ENCODE results near the gene SLC4A2. TPM values are rescaled to one million over a fixed set of nuclear protein-coding genes. Genes with fewer than 3 reads are reported as not detected.

SLC4A2 gene
- total RNA-seq, 2 donors from 2014 or later = 50.1 to 147 TPM

DNA sequence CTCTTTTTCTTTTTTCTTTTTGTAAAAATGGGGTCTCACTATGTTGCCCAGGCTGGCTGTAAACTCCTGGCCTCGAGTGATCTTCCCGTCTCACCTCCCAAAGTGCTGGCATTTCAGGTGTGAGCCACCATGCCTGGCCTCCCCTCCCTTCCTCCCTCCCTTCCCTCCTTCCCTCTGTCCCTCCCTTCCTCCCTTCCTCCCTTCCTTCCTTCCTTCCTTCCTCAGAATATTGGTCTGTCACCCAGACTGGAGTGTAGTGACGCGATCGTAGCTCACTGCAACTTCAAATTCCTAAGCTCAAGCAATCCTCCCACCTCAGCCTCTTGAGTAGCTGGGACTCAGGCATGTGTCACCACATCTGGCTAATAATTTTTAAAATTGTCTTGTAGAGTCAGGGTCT is 35.3 kb downstream of the SLC4A2 start:
- Histone ChIP-seq H3K9me3 (no peaks in the 10 kb centered on the region), H3K4me3 (no peak overlapping the region), H3K27ac (no peak overlapping the region), H3K27me3 (no peaks in the 10 kb centered on the region), H3K36me3 (replicated peaks in 1 of 2; ENCODE audit: insufficient read depth in 1 of 2, low read depth in 2 of 2) (no peaks in the 10 kb centered on the region), H3K4me1 (peaks cover 21% of the 10 kb centered on the region)
- DNase-seq (no peak), ATAC-seq (no peak)
- WGBS, 2 donors = 87 to 89% methylated on average over 5 of the region's 5 CpGs
- intact Hi-C loops (cut with DNase I) = no loop called here
- no peak for TF ChIP-seq POLR2A (IDR thresholded peaks at IDR 0.05)
- TF ChIP-seq, protein P1, sequence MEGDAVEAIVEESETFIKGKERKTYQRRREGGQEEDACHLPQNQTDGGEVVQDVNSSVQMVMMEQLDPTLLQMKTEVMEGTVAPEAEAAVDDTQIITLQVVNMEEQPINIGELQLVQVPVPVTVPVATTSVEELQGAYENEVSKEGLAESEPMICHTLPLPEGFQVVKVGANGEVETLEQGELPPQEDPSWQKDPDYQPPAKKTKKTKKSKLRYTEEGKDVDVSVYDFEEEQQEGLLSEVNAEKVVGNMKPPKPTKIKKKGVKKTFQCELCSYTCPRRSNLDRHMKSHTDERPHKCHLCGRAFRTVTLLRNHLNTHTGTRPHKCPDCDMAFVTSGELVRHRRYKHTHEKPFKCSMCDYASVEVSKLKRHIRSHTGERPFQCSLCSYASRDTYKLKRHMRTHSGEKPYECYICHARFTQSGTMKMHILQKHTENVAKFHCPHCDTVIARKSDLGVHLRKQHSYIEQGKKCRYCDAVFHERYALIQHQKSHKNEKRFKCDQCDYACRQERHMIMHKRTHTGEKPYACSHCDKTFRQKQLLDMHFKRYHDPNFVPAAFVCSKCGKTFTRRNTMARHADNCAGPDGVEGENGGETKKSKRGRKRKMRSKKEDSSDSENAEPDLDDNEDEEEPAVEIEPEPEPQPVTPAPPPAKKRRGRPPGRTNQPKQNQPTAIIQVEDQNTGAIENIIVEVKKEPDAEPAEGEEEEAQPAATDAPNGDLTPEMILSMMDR (IDR thresholded peaks at IDR 0.05) = no peak

DNA sequence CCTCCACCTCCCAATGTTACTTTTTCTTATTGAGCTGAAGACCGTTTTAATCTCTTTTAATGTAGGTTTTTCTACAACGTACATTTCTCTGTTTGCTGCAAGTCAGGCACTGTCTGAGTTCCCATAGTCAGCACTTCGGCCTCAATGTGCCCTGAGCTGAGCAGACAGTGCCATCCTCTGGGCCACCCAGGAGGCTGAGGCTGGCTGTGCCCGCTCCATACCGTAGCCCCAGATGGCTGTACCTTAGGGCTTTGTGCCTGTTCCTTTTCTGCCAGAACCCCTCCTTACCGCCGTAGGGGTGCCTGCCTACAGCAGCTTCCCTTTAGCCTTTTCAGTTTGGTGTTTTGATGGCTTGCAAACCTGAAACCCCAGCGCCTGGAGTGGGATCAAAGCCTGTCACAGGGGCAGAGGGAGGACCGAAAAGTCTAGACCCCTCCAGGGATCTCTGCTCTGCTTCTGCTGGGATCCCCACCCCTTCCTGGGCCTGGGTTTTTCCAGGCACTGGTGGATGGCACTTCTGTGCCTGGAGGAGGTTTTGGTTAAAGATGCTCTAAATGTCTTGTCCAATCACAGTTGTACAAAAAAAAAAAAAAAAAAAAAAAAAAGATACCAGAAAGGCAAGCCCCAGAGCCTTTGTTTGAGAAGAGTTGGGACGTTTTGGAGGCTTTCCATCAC is 35.9 kb downstream of the SLC4A2 start:
- Histone ChIP-seq H3K27ac (no peak overlapping the region), H3K4me1 (peaks cover 15% of the 10 kb centered on the region), H3K9me3 (no peaks in the 10 kb centered on the region), H3K4me3 (no peak overlapping the region), H3K27me3 (no peaks in the 10 kb centered on the region), H3K36me3 (replicated peaks in 1 of 2; ENCODE audit: insufficient read depth in 1 of 2, low read depth in 2 of 2) (no peaks in the 10 kb centered on the region)
- intact Hi-C loops (cut with DNase I) = no loop called here
- WGBS, 2 donors = 69 to 72% methylated on average over 8 to 10 of the region's 10 CpGs
- TF ChIP-seq POLR2A (IDR thresholded peaks at IDR 0.05) = no peak
- TF ChIP-seq, protein P1 (IDR thresholded peaks at IDR 0.05) = no peak
- ATAC-seq = no peak
- no peak for DNase-seq

DNA sequence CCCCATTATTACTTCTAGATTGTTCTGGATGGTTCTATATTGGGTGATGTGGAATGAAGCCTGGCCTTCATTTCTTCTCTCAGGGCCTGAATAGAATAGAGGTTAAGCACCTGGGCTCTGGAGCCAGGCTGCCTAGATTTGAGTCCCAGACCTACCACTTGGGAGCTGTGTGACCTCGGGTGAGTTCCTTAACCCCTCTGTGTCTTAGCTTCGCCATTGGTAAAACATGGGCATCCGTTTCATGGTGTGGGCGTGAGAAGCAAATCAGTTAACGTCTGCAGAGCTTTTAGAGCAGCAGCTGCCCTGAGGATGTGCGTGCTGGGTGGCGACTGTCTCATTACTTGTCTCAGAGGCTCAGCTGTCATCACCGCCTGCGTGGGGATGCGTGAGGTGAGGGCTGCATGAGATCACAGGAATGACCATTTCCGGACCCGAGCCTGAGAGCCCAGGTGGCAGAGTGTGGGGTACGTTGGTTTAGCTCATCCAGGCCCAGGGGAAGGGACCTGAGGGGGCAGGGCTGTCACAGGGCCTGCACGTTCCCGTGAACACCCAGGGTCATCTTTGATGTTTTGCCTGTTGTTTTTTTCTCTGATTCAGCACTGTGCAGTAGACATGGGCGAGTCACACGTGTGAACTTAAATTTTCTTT is 36.6 kb downstream of the SLC4A2 start:
- ATAC-seq (no peak), DNase-seq (no peak)
- Histone ChIP-seq H3K4me3 (no peak overlapping the region), H3K9me3 (no peaks in the 10 kb centered on the region), H3K27ac (no peak overlapping the region), H3K36me3 (replicated peaks in 1 of 2; ENCODE audit: insufficient read depth in 1 of 2, low read depth in 2 of 2) (no peaks in the 10 kb centered on the region), H3K4me1 (peaks cover 8% of the 10 kb centered on the region), H3K27me3 (no peaks in the 10 kb centered on the region)
- TF ChIP-seq, protein P1 (IDR thresholded peaks at IDR 0.05) = no peak
- no peak for TF ChIP-seq POLR2A (IDR thresholded peaks at IDR 0.05)
- intact Hi-C loops (cut with DNase I) = no loop called here
- 82 to 83% methylated on average over 17 of the region's 17 CpGs for WGBS, 2 donors

DNA sequence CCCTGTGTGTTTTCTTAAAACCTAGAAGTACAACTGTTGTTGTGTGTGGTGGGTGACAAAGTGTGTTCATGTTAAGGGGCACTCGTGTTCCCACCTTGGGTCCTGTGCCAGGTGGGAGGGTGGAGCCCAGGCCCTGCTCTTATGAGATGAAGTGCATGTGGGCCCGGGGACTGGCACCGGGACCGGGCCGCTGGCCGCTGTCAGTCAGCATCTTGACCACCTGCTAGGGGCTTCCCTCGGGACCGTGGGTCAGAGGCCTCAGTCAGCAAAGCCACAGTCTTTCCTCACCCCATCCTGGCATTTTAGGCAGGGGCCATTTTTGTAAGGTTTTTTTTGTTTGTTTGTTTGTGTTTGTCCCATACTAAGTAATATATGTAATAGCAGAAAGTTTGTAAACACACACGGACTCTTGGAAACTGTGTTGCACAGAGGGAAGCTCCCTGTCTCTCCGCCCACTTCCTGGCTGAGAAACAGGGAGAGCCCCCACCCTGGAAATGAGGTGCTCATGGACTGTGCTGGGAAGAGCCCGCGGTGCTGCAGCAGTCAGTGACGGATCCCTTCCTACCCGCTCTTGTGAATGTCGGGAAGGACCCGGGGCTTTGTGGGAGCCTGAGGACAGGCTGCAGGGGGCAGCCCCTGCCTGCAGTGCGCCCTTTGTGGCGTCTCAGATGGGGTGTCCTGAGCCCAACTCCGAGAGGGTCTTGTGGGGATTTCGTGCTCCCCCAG is 40.3 kb downstream of the SLC4A2 start:
- no peaks in the 10 kb centered on the region for H3K4me1 ChIP-seq
- intact Hi-C loops (cut with DNase I) = no loop called here
- no peak overlapping the region for H3K27ac ChIP-seq
- H3K9me3 ChIP-seq = no peaks in the 10 kb centered on the region
- H3K27me3 ChIP-seq = no peaks in the 10 kb centered on the region
- no peak overlapping the region for H3K4me3 ChIP-seq
- ATAC-seq (peak; percentile 21), DNase-seq (no peak)
- WGBS, 2 donors = 70 to 80% methylated on average over 20 of the region's 20 CpGs
- no peaks in the 10 kb centered on the region for H3K36me3 ChIP-seq (replicated peaks in 1 of 2; ENCODE audit: insufficient read depth in 1 of 2, low read depth in 2 of 2)
- TF ChIP-seq, protein P1 (IDR thresholded peaks at IDR 0.05) = no peak
- no peak for TF ChIP-seq POLR2A (IDR thresholded peaks at IDR 0.05)
